Esophagus muscularis mucosa (tissue), 4 donors: ENCODE data around the gene FOLR2.

Experiments used
- CTCF ChIP-seq, 3 experiments: fragments of 200-600 bp in 2 of 3; fragments of 450-650 bp in 1 of 3; sonication (generic) in 2 of 3; IDR thresholded peaks; one replicate each; pipeline ENCODE4 v1.5.1; 2017 to 2019; ENCODE audit warnings: antibody characterized with exemption in 3 of 3, mild to moderate bottlenecking in 2 of 3, moderate library complexity in 1 of 3
- EP300 ChIP-seq: sonication (generic); formaldehyde crosslinking; IDR thresholded peaks from one replicate; pipeline ENCODE4 v1.6.1; 2017; ENCODE audit warnings: antibody characterized with exemption
- POLR2A ChIP-seq: fragments of 450-650 bp; IDR thresholded peaks from one replicate; pipeline ENCODE4 v1.6.1; 2017; ENCODE audit warnings: antibody characterized with exemption, moderate library complexity, mild to moderate bottlenecking, low read depth
- POLR2AphosphoS5 ChIP-seq, 2 donors: sonication (generic); formaldehyde crosslinking; IDR thresholded peaks; one replicate each; pipeline ENCODE4 v1.6.1; 2017; ENCODE audit warnings: antibody characterized with exemption in 2 of 2

- TF ChIP-seq CTCF (IDR thresholded peaks at IDR 0.05): no peak
- no peak for TF ChIP-seq EP300
- TF ChIP-seq POLR2A: no peak
- no peak for TF ChIP-seq POLR2AphosphoS5 (IDR thresholded peaks at IDR 0.05)
These were observed 28.0 kb downstream of the FOLR2 start for GRCh38 chr11:72244361-72245262.
